ENCODE results near the gene PXMP2.
"Not testable (repeated sequence)": the region's sequence is repeated elsewhere in the genome, so short reads cannot be mapped to it uniquely, and the experiment has no call there.

PXMP2 gene

GRCh38 chr12:132660996-132661395 is 26.4 kb upstream of the PXMP2 start:
- DNase-seq, result no peak

DNA sequence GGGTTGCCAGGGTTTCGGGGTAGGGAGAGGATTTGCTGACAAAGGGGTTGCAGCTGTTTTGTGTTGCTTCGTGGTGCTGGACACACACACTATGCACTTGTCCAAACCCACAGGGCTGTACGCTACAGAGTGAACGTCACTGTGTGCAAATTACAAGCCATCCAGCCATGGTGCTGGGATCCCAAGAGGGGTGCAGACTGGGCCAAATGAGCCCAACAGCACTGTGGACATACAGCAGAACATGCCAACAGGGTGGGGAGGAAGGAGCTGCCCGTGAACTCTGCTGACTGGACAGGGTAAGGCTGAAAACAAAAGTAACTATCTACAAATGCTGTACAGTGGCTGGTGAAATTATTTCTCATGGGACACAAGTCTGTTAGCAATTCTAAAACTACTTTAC is 25.4 kb upstream of the PXMP2 start:
- DNase-seq, result no peak

GRCh38 chr12:132662901-132663755 is 24.3 kb upstream of the PXMP2 start:
- no peak for DNase-seq

GRCh38 chr12:132664206-132665148 is 22.9 kb upstream of the PXMP2 start:
- DNase-seq, result no peak

GRCh38 chr12:132665149-132665491 is 22.3 kb upstream of the PXMP2 start:
- no peak for DNase-seq

DNA sequence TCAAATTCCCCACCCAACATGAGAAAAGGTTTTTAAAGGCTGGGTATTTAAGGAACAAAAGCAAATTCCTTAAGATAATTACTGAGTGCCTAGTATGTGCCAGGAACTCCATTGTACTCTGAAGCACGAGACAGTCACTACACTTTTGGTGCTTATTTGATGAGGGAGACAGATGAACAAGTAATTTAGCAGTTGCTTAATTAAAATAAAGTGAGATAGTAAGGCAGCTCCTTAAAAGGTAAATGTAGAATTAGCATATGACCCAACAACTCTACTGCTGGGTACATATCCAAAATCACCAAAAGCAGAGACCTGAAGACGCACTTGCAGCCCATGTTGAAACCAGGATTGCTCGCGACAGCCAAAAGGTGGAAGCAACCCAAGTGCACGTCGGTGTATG is 21.6 kb upstream of the PXMP2 start:
- DNase-seq, result no peak

GRCh38 chr12:132668191-132669088 is 18.9 kb upstream of the PXMP2 start:
- DNase-seq, result no peak

- no peak for DNase-seq
These were observed 18.1 kb upstream of the PXMP2 start for GRCh38 chr12:132669166-132669879.

DNA sequence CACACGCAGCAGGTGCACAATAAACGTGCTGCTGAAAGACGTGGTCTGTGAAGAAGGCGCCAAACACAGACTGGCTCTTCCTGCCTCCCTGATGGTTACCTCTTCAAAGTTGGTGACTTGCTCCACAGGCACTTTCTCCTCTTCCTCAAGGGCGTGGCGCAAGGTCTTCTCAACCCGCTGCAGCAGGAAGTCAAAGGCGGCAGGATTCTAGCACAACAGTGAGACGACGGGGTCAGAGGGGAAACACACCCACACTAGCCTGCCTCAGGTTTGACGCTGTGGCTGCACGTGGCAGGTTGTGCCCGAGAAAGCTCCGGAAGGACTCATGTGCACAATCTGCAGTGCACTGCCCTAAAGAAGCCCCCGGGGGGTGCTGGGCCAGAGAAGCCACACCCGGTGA is 15.3 kb upstream of the PXMP2 start:
- no peak for DNase-seq

DNA sequence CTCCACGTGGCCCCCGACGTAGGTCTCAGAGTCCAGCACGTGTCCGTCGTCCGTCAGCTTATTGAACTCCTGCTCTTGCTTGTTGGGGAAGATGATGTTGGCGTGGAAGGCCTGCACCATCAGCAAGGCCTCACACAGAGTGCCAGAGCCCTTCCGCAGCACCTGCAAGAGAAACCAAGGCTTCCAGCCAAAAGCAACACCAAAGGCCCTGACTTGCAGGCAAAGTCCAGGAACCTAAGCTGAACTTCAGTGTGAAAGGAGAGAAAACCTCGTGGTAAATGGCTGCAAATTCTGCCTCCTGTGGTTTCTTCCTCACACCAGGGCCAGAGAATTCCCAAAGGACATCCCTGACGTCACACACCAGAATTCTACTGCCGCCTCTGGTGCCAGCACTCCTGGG is 14.7 kb upstream of the PXMP2 start:
- no peak for DNase-seq

DNA sequence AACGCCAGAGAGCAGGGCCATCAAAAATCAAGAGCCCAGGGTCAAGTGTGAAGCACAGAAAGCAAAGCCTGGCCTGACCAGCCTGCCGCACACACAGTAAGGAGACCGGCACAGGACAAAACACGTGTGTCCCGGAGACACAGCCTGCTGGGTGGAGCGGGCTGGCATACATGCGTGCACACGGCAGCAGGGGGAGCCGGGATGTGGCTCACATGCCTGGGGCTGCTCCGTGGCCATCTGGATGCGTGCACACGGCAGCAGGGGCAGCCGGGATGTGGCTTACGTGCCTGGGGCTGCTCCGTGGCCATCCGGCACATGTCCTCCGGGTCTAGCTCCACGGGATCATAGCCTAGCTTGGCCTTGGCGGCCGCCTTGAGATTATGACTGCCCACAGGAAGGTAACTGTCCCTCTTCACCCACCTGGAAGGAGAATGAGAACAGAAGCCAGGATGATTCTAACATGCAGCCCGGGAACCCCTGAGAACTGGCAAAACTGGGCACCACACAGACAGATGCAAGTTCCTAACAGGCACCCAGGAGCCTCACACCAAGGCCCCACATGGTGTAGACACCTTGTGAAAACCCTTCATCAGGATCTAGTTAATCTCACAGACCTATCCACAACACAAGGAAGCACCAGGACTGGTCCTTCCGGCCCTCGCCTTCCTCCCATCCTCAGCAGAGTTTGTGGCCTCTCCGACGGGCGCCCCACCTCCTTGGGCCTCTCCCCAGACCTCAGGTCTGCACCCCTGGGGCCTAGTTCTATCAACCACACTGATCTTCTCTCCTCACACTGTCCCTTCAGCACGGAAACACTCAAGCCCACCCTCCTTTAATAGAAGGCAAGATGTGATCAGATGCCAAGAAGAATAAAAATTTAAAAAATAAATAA is 13.9 kb upstream of the PXMP2 start:
- DNase-seq, result no peak

DNA sequence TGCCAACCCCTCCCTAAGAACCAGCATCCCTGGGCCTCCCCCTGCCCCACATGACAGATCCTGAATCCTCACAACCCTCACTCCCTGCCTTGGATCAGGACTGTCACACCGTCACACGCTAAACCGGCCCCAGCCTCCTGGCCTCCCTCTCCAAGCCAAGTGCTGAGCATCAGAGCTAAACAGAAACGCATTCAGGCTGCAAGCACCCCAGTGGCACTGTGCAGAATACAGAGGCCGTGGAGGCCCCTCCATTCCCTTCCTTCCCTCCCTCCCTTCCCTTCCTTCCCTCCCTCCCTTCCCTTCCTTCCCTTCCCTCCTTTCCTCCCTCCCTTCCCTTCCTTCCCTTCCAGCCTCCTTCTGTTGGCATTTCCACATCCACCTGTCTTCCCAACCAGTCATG is 12.8 kb upstream of the PXMP2 start:
- no peak for DNase-seq

DNA sequence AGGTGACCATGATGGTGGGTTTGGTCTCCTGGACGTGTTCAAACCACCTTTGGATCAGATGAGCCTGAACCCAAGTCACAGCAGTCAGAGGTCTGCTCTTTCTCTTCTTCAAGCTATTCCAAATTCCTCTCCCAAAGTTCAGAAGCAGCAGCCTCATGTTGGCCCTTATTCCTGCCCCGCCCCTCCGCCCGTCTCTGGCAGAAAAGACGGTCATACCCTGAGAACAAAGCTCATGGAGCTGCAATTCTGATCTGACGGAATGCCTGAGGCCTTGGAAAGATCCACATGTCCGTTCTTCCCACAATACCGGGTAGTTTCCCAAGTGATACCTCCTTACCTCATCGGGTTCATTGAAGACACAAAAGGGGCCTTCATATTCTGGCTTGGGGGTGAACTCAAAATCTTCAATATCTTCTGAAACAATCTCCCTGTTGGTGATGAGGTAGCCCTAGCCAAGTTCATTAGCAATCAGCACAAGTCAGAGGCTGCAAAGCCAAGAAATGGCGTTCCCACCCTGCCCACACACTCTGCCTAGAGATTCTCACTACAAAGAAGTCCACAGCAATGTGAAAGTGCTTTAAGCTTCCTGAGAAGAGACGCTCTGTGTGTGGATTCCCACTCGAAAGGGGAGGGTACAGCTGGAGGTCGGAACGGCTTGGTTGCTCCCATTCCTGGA is 11.5 kb upstream of the PXMP2 start:
- DNase-seq, result no peak

DNA sequence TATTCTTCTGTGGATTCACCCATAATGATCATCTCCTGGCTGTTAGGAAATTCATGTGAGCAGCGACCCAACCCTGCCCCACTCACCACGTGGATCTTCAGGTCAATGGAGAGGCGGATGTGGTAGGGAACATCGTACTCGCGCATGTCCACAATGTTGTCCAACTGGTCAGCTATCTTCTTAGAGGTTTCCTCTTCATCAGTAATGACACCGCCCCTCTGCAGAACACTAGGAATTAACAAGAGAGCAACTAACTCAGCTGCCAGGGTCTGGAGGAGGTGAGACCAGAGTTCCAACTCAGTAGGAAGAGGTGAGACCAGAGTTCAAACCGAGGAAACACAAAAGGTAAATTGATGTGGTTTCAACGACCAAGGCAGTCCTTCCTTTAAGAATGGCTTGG is 9.9 kb upstream of the PXMP2 start:
- no peak for DNase-seq

GRCh38 chr12:132685400-132685799 is 2.0 kb upstream of the PXMP2 start:
- DNase-seq, result no peak

GRCh38 chr12:132686825-132687210 is 569 bp upstream of the PXMP2 start:
- DNase-seq, result no peak

GRCh38 chr12:132689227-132689626 is 1.8 kb downstream of the PXMP2 start:
- DNase-seq, result no peak

DNA sequence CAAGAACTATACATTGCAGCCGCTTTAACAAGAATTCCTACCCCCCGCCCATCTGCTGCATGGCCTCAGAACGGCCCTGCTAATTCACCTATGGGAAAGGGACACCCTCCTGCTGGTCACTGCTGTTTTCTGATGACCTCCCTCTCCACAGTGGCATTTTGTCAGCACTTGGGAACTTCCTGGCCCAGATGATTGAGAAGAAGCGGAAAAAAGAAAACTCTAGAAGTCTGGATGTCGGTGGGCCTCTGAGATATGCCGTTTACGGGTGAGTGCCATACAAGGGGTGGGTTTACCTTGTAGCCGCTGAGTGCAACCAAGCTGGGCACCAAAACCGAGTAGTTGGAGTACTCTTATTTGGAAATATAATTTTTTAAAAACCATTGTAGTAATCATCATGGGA is 2.7 kb downstream of the PXMP2 start:
- DNase-seq, result no peak

DNA sequence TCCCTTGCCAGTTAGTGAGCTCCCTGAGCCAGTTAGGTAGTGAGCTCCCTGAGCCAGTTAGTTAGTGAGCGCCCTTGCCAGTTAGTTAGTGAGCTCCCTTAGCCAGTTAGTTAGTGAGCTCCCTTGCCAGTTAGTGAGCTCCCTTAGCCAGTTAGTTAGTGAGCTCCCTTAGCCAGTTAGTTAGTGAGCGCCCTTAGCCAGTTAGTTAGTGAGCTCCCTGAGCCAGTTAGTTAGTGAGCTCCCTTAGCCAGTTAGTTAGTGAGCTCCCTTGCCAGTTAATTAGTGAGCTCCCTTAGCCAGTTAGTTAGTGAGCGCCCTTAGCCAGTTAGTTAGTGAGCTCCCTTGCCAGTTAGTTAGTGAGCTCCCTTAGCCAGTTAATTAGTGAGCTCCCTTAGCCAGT is 4.6 kb downstream of the PXMP2 start:
- not testable (repeated sequence) for DNase-seq

DNA sequence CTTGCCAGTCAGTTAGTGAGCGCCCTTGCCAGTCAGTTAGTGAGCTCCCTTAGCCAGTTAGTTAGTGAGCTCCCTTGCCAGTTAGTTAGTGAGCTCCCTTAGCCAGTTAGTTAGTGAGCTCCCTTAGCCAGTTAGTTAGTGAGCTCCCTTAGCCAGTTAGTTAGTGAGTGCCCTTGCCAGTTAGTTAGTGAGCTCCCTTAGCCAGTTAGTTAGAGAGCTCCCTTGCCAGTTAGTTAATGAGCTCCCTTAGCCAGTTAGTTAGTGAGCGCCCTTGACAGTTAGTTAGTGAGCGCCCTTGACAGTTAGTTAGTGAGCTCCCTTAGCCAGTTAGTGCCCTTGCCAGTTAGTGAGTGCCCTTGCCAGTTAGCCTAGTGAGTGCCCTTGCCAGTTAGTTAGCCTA is 7.5 kb downstream of the PXMP2 start:
- DNase-seq, result not testable (repeated sequence)

GRCh38 chr12:132695431-132695830 is 8.0 kb downstream of the PXMP2 start:
- DNase-seq, result no peak
